HG02610 (cell line): Measurements from ENCODE around the gene WWOX.
"Not testable (repeated sequence)": the region's sequence is repeated elsewhere in the genome, so short reads cannot be mapped to it uniquely, and the experiment has no call there.

Experiments used
- ATAC-seq: cut with Tn5 transposase; IDR thresholded peaks from one replicate; pipeline ENCODE4 v1.9.1; 2021; ENCODE audit warnings: mild to moderate bottlenecking, moderate library complexity; ENCODE audit not compliant: unreplicated experiment

WWOX gene

GRCh38 chr16:78592111-78592510, 492.7 kb downstream of the WWOX start:
- ATAC-seq: no peak

GRCh38 chr16:78593352-78593751, 493.9 kb downstream of the WWOX start:
- no peak for ATAC-seq

- no peak for ATAC-seq
These were observed 494.7 kb downstream of the WWOX start for GRCh38 chr16:78594191-78594590.

GRCh38 chr16:78596348-78596995, 497.0 kb downstream of the WWOX start:
- ATAC-seq: no peak

- ATAC-seq: no peak
These were observed 497.6 kb downstream of the WWOX start for GRCh38 chr16:78596996-78597422.

- no peak for ATAC-seq
These were observed 498.5 kb downstream of the WWOX start for GRCh38 chr16:78597809-78598570.

GRCh38 chr16:78599271-78599670, 499.8 kb downstream of the WWOX start:
- no peak for ATAC-seq

- not testable (repeated sequence) for ATAC-seq
These were observed 505.1 kb downstream of the WWOX start for GRCh38 chr16:78604423-78605062.

- ATAC-seq: no peak
These were observed 506.2 kb downstream of the WWOX start for GRCh38 chr16:78605548-78606101.

- ATAC-seq: no peak
These were observed 507.1 kb downstream of the WWOX start for GRCh38 chr16:78606545-78606944.

GRCh38 chr16:78607022-78607421, 507.6 kb downstream of the WWOX start:
- no peak for ATAC-seq

GRCh38 chr16:78607465-78607864, 508.0 kb downstream of the WWOX start:
- no peak for ATAC-seq

- no peak for ATAC-seq
These were observed 508.9 kb downstream of the WWOX start for GRCh38 chr16:78608305-78608776.

- no peak for ATAC-seq
These were observed 510.2 kb downstream of the WWOX start for GRCh38 chr16:78609402-78610274.

- no peak for ATAC-seq
These were observed 511.9 kb downstream of the WWOX start for GRCh38 chr16:78611318-78611717.

GRCh38 chr16:78619811-78620210, 520.4 kb downstream of the WWOX start:
- ATAC-seq: no peak

- ATAC-seq: no peak
These were observed 520.8 kb downstream of the WWOX start for GRCh38 chr16:78620291-78620690.

GRCh38 chr16:78623796-78624195, 524.3 kb downstream of the WWOX start:
- ATAC-seq: no peak

- ATAC-seq: no peak
These were observed 524.9 kb downstream of the WWOX start for GRCh38 chr16:78624366-78624765.

GRCh38 chr16:78628461-78629045, 529.1 kb downstream of the WWOX start:
- no peak for ATAC-seq
